H1 (cell line): ENCODE data around the gene TEX101. TPM values are rescaled to one million over a fixed set of nuclear protein-coding genes. Genes with fewer than 3 reads are reported as not detected.

Experiments used
- CTCF ChIA-PET: fragments of 300-600 bp; sonication (Branson Sonifier 250); formaldehyde crosslinking; loops from one replicate; lab custom pipeline; 2021; ENCODE audit not compliant: partially characterized antibody; lab: Charles Lee
- POLR2A ChIA-PET: fragments of 300-600 bp; sonication (Branson Sonifier 250); formaldehyde crosslinking; loops from one replicate; lab custom pipeline; 2021; ENCODE audit warnings: inconsistent platforms; ENCODE audit not compliant: partially characterized antibody; lab: Charles Lee
- DNase-seq, 2 experiments: peaks; one replicate each; pipeline versions ENCODE4 v3.0.0 to v3.0.0-alpha.2; 2010 to 2022; ENCODE audit warnings: low spot score in 2 of 2, low read depth in 1 of 2, mixed read lengths in 1 of 2
- FAIRE-seq: peaks from 2 replicates; lab custom pipeline; 2011; peaks lifted over from hg19 to GRCh38; lab: Jason Lieb, UNC
- H2AFZ ChIP-seq: 2 replicates; pipeline ENCODE4 v1.8.1; 2012; ENCODE audit warnings: low read length, inconsistent platforms
- H2AK5ac ChIP-seq: 2 replicates; pipeline ENCODE4 v1.6.1; 2013; ENCODE audit warnings: low read depth, low read length
- H2BK120ac ChIP-seq: replicated peaks from 2 replicates; pipeline ENCODE3; 2013; ENCODE audit warnings: low read depth, low read length, inconsistent platforms
- H2BK12ac ChIP-seq: 2 replicates; pipeline ENCODE4 v1.6.1; 2013; ENCODE audit warnings: low read depth, low read length
- H2BK15ac ChIP-seq: 2 replicates; pipeline ENCODE4 v1.6.1; 2013; ENCODE audit warnings: low read length
- H2BK20ac ChIP-seq: 2 replicates; pipeline ENCODE4 v1.6.1; 2013; ENCODE audit warnings: low read length
- H2BK5ac ChIP-seq: 2 replicates; pipeline ENCODE4 v1.6.1; 2013; ENCODE audit warnings: low read depth, low read length
- H3K14ac ChIP-seq: 2 replicates; pipeline ENCODE4 v1.6.1; 2013; ENCODE audit warnings: inconsistent platforms; ENCODE audit not compliant: insufficient read length
- H3K18ac ChIP-seq: 2 replicates; pipeline ENCODE4 v1.6.1; 2013; ENCODE audit warnings: low read length; ENCODE audit errors: extremely low read depth
- H3K23ac ChIP-seq: 2 replicates; pipeline ENCODE4 v1.6.1; 2013; ENCODE audit warnings: inconsistent platforms; ENCODE audit not compliant: insufficient read length
- H3K23me2 ChIP-seq: 2 replicates; pipeline ENCODE4 v1.6.1; 2013; ENCODE audit warnings: low read depth, low read length
- H3K27ac ChIP-seq: 2 replicates; pipeline ENCODE4 v1.6.1; 2011; ENCODE audit warnings: low read depth, low read length, inconsistent platforms
- H3K27me3 ChIP-seq, 4 experiments: replicated peaks in 1 of 4; 1 replicate in 1 of 4; 2 replicates in 3 of 4; pipeline versions ENCODE4 v1.6.1 to v1.8.1; 2011 to 2013; ENCODE audit warnings: low read length in 3 of 4, mild to moderate bottlenecking in 3 of 4, inconsistent platforms in 2 of 4, mixed read lengths in 2 of 4, moderate library complexity in 1 of 4; ENCODE audit not compliant: control insufficient read depth in 3 of 4, insufficient read depth in 3 of 4; ENCODE audit errors: extremely low read depth in 1 of 4
- H3K36me3 ChIP-seq, 4 experiments: 2 replicates each; pipeline versions ENCODE4 v1.6.1 to v1.8.1; 2011 to 2013; ENCODE audit warnings: mild to moderate bottlenecking in 4 of 4, low read length in 3 of 4, moderate library complexity in 2 of 4, control low read depth in 1 of 4, inconsistent platforms in 1 of 4; ENCODE audit not compliant: insufficient read depth in 4 of 4, control insufficient read depth in 2 of 4
- H3K4ac ChIP-seq: replicated peaks from 2 replicates; pipeline ENCODE3; 2013; ENCODE audit warnings: low read length, low read depth, mixed read lengths, inconsistent platforms; ENCODE audit not compliant: insufficient read length
- H3K4me1 ChIP-seq, 4 experiments: replicated peaks in 1 of 4; 1 replicate in 1 of 4; 2 replicates in 3 of 4; pipeline versions ENCODE4 v1.6.1 to v1.8.1; 2011 to 2013; ENCODE audit warnings: low read length in 3 of 4, inconsistent platforms in 2 of 4, mixed read lengths in 1 of 4; ENCODE audit not compliant: insufficient read depth in 4 of 4, control insufficient read depth in 3 of 4
- H3K4me2 ChIP-seq, 2 experiments: 2 replicates each; pipeline versions ENCODE4 v1.6.1 to v1.8.1; 2011 to 2013; ENCODE audit warnings: low read depth in 2 of 2, low read length in 2 of 2, control low read depth in 1 of 2, inconsistent platforms in 1 of 2, mild to moderate bottlenecking in 1 of 2; ENCODE audit not compliant: insufficient read depth in 1 of 2
- H3K4me3 ChIP-seq, 4 experiments: fragments of 200-600, 300-600 bp in 1 of 4; sonication (generic), shearing (Covaris generic), sonication (Bioruptor Twin) in 1 of 4; 2 replicates each; pipeline versions ENCODE4 v1.5.1 to v1.8.1; 2011 to 2016; ENCODE audit warnings: low read length in 4 of 4, low read depth in 3 of 4, control low read depth in 2 of 4, inconsistent platforms in 2 of 4, mild to moderate bottlenecking in 2 of 4, mixed read lengths in 1 of 4, moderate library complexity in 1 of 4; ENCODE audit not compliant: insufficient read depth in 2 of 4; ENCODE audit errors: extremely low read depth in 1 of 4
- H3K56ac ChIP-seq: replicated peaks from 2 replicates; pipeline ENCODE3; 2013; ENCODE audit warnings: low read depth, mild to moderate bottlenecking, mixed read lengths, low read length, inconsistent platforms; ENCODE audit not compliant: insufficient read length
- H3K79me1 ChIP-seq: 2 replicates; pipeline ENCODE4 v1.6.1; 2013; ENCODE audit warnings: low read depth, low read length, control low read depth
- H3K79me2 ChIP-seq, 2 experiments: 2 replicates each; pipeline versions ENCODE4 v1.6.1 to v1.8.1; 2012 to 2013; ENCODE audit warnings: low read length in 2 of 2, mild to moderate bottlenecking in 2 of 2, inconsistent platforms in 1 of 2; ENCODE audit not compliant: insufficient read depth in 2 of 2, control insufficient read depth in 1 of 2
- H3K9ac ChIP-seq, 4 experiments: replicated peaks in 1 of 4; 1 replicate in 1 of 4; 2 replicates in 3 of 4; pipeline versions ENCODE4 v1.6.1 to v1.8.1; 2011 to 2013; ENCODE audit warnings: low read depth in 3 of 4, low read length in 3 of 4, control low read depth in 2 of 4, mild to moderate bottlenecking in 2 of 4, moderate library complexity in 2 of 4, inconsistent platforms in 1 of 4; ENCODE audit errors: extremely low read depth in 1 of 4
- H3K9me3 ChIP-seq, 2 experiments: 2 replicates each; pipeline versions ENCODE4 v1.6.1 to v1.8.1; 2012 to 2013; ENCODE audit warnings: mild to moderate bottlenecking in 2 of 2, moderate library complexity in 2 of 2, control low read depth in 1 of 2, inconsistent platforms in 1 of 2, low read depth in 1 of 2, low read length in 1 of 2, mixed read lengths in 1 of 2; ENCODE audit not compliant: insufficient read depth in 2 of 2
- H4K20me1 ChIP-seq, 2 experiments: replicated peaks in 1 of 2; 2 replicates each; pipeline versions ENCODE3 to v1.8.1; 2011 to 2013; ENCODE audit warnings: inconsistent platforms in 2 of 2, low read length in 2 of 2, mild to moderate bottlenecking in 1 of 2; ENCODE audit not compliant: insufficient read depth in 2 of 2, control insufficient read depth in 1 of 2
- H4K5ac ChIP-seq: 2 replicates; pipeline ENCODE4 v1.6.1; 2013; ENCODE audit warnings: low read length, low read depth, mixed read lengths, inconsistent platforms; ENCODE audit not compliant: insufficient read length
- H4K8ac ChIP-seq: 2 replicates; pipeline ENCODE4 v1.8.0; 2013; ENCODE audit warnings: mild to moderate bottlenecking, moderate library complexity, low read length, inconsistent platforms; ENCODE audit not compliant: insufficient read depth; ENCODE audit errors: extremely low read depth
- H4K91ac ChIP-seq: replicated peaks from 2 replicates; pipeline ENCODE3; 2013; ENCODE audit warnings: low read length, mixed read lengths, inconsistent platforms; ENCODE audit not compliant: insufficient read length
- BRCA1 ChIP-seq: IDR thresholded peaks from 2 replicates; pipeline ENCODE4 v1.6.1; 2012; ENCODE audit warnings: low read depth, low read length, improper control_type of control experiment
- CBX5 ChIP-seq: fragments of 300-800, 300-1000 bp; sonication (generic); IDR thresholded peaks from 2 replicates; pipeline ENCODE4 v1.7.1; 2016; ENCODE audit warnings: antibody characterized with exemption, low read length, low read depth
- CBX8 ChIP-seq: fragments of 300-800, 300-1000 bp; sonication (generic); IDR thresholded peaks from 2 replicates; pipeline ENCODE4 v1.7.1; 2016; ENCODE audit warnings: low read depth, low read length, borderline replicate concordance
- FOSL1 ChIP-seq: IDR thresholded peaks from 2 replicates; pipeline ENCODE4 v1.6.1; 2011; ENCODE audit warnings: mild to moderate bottlenecking, low read depth, low read length, moderate library complexity; ENCODE audit not compliant: insufficient read depth
- JUN ChIP-seq: IDR thresholded peaks from 2 replicates; pipeline ENCODE4 v1.6.1; 2011; ENCODE audit warnings: low read depth, mild to moderate bottlenecking, improper control_type of control experiment, low read length
- KDM1A ChIP-seq: fragments of 200-600, 300-600 bp; sonication (generic); IDR thresholded peaks from 2 replicates; pipeline ENCODE4 v1.7.1; 2016; ENCODE audit warnings: mild to moderate bottlenecking, low read length, borderline replicate concordance
- NRF1 ChIP-seq: IDR thresholded peaks from 2 replicates; pipeline ENCODE4 v1.6.1; 2011; ENCODE audit warnings: mild to moderate bottlenecking, low read depth, low read length, improper control_type of control experiment
- RBBP5 ChIP-seq: IDR thresholded peaks from 2 replicates; pipeline ENCODE4 v1.7.1; 2012; ENCODE audit warnings: low read depth, mild to moderate bottlenecking, inconsistent platforms, low read length, moderate library complexity, borderline replicate concordance
- RNF2 ChIP-seq: fragments of 200-900, 300-1000 bp; sonication (generic); IDR thresholded peaks from 2 replicates; pipeline ENCODE4 v1.7.1; 2016; ENCODE audit warnings: borderline replicate concordance, low read depth, mild to moderate bottlenecking, antibody characterized with exemption, low read length; ENCODE audit not compliant: poor library complexity, severe bottlenecking; ENCODE audit errors: missing control alignments
- RXRA ChIP-seq: IDR thresholded peaks from 2 replicates; pipeline ENCODE4 v1.6.1; 2011; ENCODE audit warnings: low read depth, mild to moderate bottlenecking, low read length, moderate library complexity; ENCODE audit not compliant: insufficient read depth
- TAF1 ChIP-seq: IDR thresholded peaks from 2 replicates; pipeline ENCODE4 v1.6.1; 2011; ENCODE audit warnings: mild to moderate bottlenecking, low read depth, low read length
- TAF7 ChIP-seq: optimal IDR thresholded peaks from 2 replicates; pipeline ENCODE3; 2011; ENCODE audit warnings: low read depth, mild to moderate bottlenecking, inconsistent platforms, low read length, moderate library complexity, borderline replicate concordance
- WGBS, 2 experiments: shearing (Covaris generic) in 1 of 2; methylation state at CpG; one replicate each; pipeline versions ENCODE4 v1.1.6 to v1.1.7; 2013 to 2015; ENCODE audit warnings: low lambda C conversion rate in 2 of 2, mixed read lengths in 2 of 2, inconsistent platforms in 1 of 2, low coverage in 1 of 2, missing lambda C conversion rate in 1 of 2; ENCODE audit not compliant: insufficient replicate concordance in 2 of 2, insufficient coverage in 1 of 2, insufficient read length in 1 of 2; ENCODE audit errors: extremely low coverage in 1 of 2, missing lambda C conversion rate in 1 of 2; 5-methylcytosine and 5-hydroxymethylcytosine counted together
- polyA plus RNA-seq, 7 experiments: library from polyadenylated mRNA; depleted of rRNA in 3 of 7; stranded (reverse) in 5 of 7; unstranded in 2 of 7; fragments of >200 nt in 5 of 7; fragments of 200-250 nt in 2 of 7; gene quantifications; 1 replicate in 5 of 7; 2 replicates in 1 of 7; 4 replicates in 1 of 7; pipeline versions ENCODE4 v1.2.1 to v1.2.3, GENCODE V29; 2011 to 2013; ENCODE audit warnings: missing spikeins in 2 of 7, mixed read lengths in 2 of 7
- total RNA-seq: library from RNA; stranded (reverse); fragmentation: NEBNext Ultra II Directional; extraction: Animal tissue kit (Norgen Biotek cat#: 25700); gene quantifications from 2 replicates; pipeline ENCODE4 v1.2.1, GENCODE V29; 2021
- TF ChIP-seq, protein P1 (sequence below): IDR thresholded peaks from 2 replicates; pipeline ENCODE4 v1.6.1; 2012; ENCODE audit warnings: inconsistent platforms

The TEX101 gene
- total and polyA plus RNA-seq, 2 of the 8 experiments (the other 6 are each of a cell fraction or from before 2014, with no cell fraction given) = 0.12 TPM; not detected in 1

DNA sequence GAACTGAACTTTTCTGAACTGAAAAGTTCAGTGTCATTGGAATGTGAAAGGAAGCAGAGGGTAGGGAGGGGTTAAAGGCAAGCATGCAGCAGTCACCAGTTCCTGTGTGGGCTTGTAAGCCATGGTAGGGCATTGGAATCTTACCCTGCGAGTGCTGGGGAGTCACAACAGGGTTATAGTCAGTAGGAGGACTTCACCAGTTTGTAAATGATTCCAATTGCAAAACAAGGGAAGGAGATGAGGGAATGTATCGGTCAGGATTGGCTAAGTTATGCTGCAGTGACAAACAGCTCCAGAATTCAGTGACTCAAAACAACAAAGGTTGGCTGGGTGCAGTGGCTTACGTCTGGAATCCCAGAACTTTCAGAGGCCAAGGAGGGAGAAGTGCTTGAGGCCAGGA lies 37.9 kb downstream of the TEX101 start:
- Histone ChIP-seq H4K91ac (no peak overlapping the region), H3K36me3 (no peaks in the 10 kb centered on the region), H3K9me3 (peaks cover 3 to 4% of the 10 kb centered on the region in 2 experiments; a peak in 1 of 4 replicates), H3K9ac (no peak overlapping the region), H2BK120ac (no peak overlapping the region), H4K8ac (no peak overlapping the region), H2AK5ac (no peak overlapping the region), H2BK12ac (no peak overlapping the region), H3K23ac (no peak overlapping the region), H2BK15ac (no peak overlapping the region), H3K79me2 (no peaks in the 10 kb centered on the region), H2AFZ (no peak overlapping the region), H2BK20ac (no peak overlapping the region), H3K14ac (no peak overlapping the region), H3K4me2 (no peak overlapping the region), H3K4me1 (no peaks in the 10 kb centered on the region), H3K56ac (no peak overlapping the region), H3K27ac (no peak overlapping the region), H2BK5ac (no peak overlapping the region), H3K4me3 (no peak overlapping the region), H3K79me1 (no peaks in the 10 kb centered on the region), H3K4ac (no peak overlapping the region), H3K18ac (no peak overlapping the region), H3K23me2 (no peaks in the 10 kb centered on the region), H4K20me1 (no peaks in the 10 kb centered on the region), H4K5ac (no peak overlapping the region), H3K27me3 (no peaks in the 10 kb centered on the region)
- POLR2A ChIA-PET = interaction anchor here (1.4 kb wide), 1 partner anchor 67 kb away, joined by 3 read pairs; no protein-coding TSS in a partner anchor
- FAIRE-seq = no peak
- TF ChIP-seq KDM1A (no peak), RBBP5 (no peak), TAF7 (no peak), JUN (no peak), BRCA1 (no peak), CBX8 (no peak), TAF1 (no peak), RXRA (no peak), NRF1 (no peak), FOSL1 (no peak), CBX5 (no peak), RNF2 (no peak)
- TF ChIP-seq, protein P1, sequence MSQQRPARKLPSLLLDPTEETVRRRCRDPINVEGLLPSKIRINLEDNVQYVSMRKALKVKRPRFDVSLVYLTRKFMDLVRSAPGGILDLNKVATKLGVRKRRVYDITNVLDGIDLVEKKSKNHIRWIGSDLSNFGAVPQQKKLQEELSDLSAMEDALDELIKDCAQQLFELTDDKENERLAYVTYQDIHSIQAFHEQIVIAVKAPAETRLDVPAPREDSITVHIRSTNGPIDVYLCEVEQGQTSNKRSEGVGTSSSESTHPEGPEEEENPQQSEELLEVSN = no peak
- no peak for DNase-seq
- CTCF ChIA-PET = interaction anchor here (0.6 to 2.9 kb wide), 2 partner anchors 51 to 67 kb away, joined by 3 to 20 read pairs; no protein-coding TSS in a partner anchor
- 83% methylated on average over 3 of the region's 3 CpGs; no CpG with 5 or more reads in 1 of the 2 experiments for WGBS, 2 experiments
